HepG2 (cell line): ENCODE data around the gene SLFNL1.

Experiments used
- CTCF ChIP-seq: sonication (generic); formaldehyde crosslinking; IDR thresholded peaks from 2 replicates; pipeline ENCODE4 v1.5.0; 2020; ENCODE audit warnings: mild to moderate bottlenecking, missing genetic modification reagents, moderate library complexity
- EHMT2 ChIP-seq: fragments of 200-600 bp; sonication (generic); IDR thresholded peaks from 2 replicates; pipeline ENCODE4 v1.7.0; 2017; ENCODE audit warnings: antibody characterized with exemption, low read depth, low read length, borderline replicate concordance
- GTF2F1 ChIP-seq: fragments of 150-350 bp; IDR thresholded peaks from 2 replicates; pipeline ENCODE4 v1.6.1; 2014; ENCODE audit warnings: low read length
- HOXA3 ChIP-seq: sonication (generic); formaldehyde crosslinking; IDR thresholded peaks from 2 replicates; pipeline ENCODE4 v1.5.0; 2020; ENCODE audit warnings: missing genetic modification reagents
- MEIS1 ChIP-seq: sonication (generic); formaldehyde crosslinking; IDR thresholded peaks from 2 replicates; pipeline ENCODE4 v1.9.0; 2021; ENCODE audit warnings: mild to moderate bottlenecking, missing genetic modification reagents, moderate library complexity, borderline replicate concordance
- POLR2A ChIP-seq, 2 experiments: IDR thresholded peaks; 2 replicates each; pipeline ENCODE4 v1.6.1; 2011; ENCODE audit warnings: low read depth in 2 of 2, low read length in 2 of 2, mild to moderate bottlenecking in 1 of 2, moderate library complexity in 1 of 2; ENCODE audit not compliant: insufficient read depth in 1 of 2
- ZNF33A ChIP-seq: sonication (generic); formaldehyde crosslinking; IDR thresholded peaks from 2 replicates; pipeline ENCODE4 v1.5.1; 2020; ENCODE audit warnings: missing genetic modification reagents, mild to moderate bottlenecking, moderate library complexity, borderline replicate concordance
- ZNF563 ChIP-seq: sonication (generic); formaldehyde crosslinking; IDR thresholded peaks from 2 replicates; pipeline ENCODE4 v1.8.0; 2022; ENCODE audit warnings: mild to moderate bottlenecking, moderate library complexity, missing genetic modification reagents
- ZNF616 ChIP-seq: sonication (generic); formaldehyde crosslinking; IDR thresholded peaks from 2 replicates; pipeline ENCODE4 v1.5.0; 2020; ENCODE audit warnings: low read depth, mild to moderate bottlenecking, missing genetic modification reagents
- TF ChIP-seq, protein P1 (sequence below): sonication (generic); formaldehyde crosslinking; IDR thresholded peaks from 2 replicates; pipeline ENCODE4 v1.5.0; 2020; ENCODE audit warnings: mild to moderate bottlenecking, missing genetic modification reagents

- no peak for TF ChIP-seq ZNF33A (CRISPR knock-in tag)
- no peak for TF ChIP-seq CTCF
- TF ChIP-seq GTF2F1: no peak
- TF ChIP-seq EHMT2: no peak
- TF ChIP-seq POLR2A (IDR thresholded peaks at IDR 0.05; ENCODE audit: insufficient read depth in 1 of 2, low read depth in 2 of 2, low read length in 2 of 2): no peak
- TF ChIP-seq ZNF563: no peak
- TF ChIP-seq ZNF616: no peak
- TF ChIP-seq, protein P1, sequence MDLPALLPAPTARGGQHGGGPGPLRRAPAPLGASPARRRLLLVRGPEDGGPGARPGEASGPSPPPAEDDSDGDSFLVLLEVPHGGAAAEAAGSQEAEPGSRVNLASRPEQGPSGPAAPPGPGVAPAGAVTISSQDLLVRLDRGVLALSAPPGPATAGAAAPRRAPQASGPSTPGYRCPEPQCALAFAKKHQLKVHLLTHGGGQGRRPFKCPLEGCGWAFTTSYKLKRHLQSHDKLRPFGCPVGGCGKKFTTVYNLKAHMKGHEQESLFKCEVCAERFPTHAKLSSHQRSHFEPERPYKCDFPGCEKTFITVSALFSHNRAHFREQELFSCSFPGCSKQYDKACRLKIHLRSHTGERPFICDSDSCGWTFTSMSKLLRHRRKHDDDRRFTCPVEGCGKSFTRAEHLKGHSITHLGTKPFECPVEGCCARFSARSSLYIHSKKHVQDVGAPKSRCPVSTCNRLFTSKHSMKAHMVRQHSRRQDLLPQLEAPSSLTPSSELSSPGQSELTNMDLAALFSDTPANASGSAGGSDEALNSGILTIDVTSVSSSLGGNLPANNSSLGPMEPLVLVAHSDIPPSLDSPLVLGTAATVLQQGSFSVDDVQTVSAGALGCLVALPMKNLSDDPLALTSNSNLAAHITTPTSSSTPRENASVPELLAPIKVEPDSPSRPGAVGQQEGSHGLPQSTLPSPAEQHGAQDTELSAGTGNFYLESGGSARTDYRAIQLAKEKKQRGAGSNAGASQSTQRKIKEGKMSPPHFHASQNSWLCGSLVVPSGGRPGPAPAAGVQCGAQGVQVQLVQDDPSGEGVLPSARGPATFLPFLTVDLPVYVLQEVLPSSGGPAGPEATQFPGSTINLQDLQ (CRISPR knock-in tag): no peak
- no peak for TF ChIP-seq HOXA3
- no peak for TF ChIP-seq MEIS1 (CRISPR knock-in tag)
These were observed 5.5 kb downstream of the SLFNL1 start for GRCh38 chr1:41015897-41016470.
